Right ventricle myocardium superior (tissue), 1 donor: ENCODE results near the gene BDNF. TPM values are rescaled to one million over a fixed set of nuclear protein-coding genes. Genes with fewer than 3 reads are reported as not detected.
"Not testable (repeated sequence)": the region's sequence is repeated elsewhere in the genome, so short reads cannot be mapped to it uniquely, and the experiment has no call there.

Experiments used
- ATAC-seq: fragments of 200-7000 bp; cut with Tn5 transposase; one replicate; pipeline ENCODE4 v1.9.1; 2020; ENCODE audit warnings: mild to moderate bottlenecking; ENCODE audit not compliant: poor library complexity
- DNase-seq: peaks from one replicate; pipeline ENCODE4 v3.0.0-alpha.2; 2020
- intact Hi-C: fragments of 100-400 bp; cut with DNase I; formaldehyde crosslinking; loops from one replicate; pipeline ENCODE4 v1.11.2; 2022
- total RNA-seq: library from RNA; stranded (reverse); fragmentation: NEBNext Ultra II Directional; extraction: Animal tissue kit (Norgen Biotek cat#: 25700); gene quantifications from one replicate; pipeline ENCODE4 v1.2.1, GENCODE V29; 2021
- donor health status: DM: no; HTN: yes; CAD: no; lungs with severe emphysema.

The BDNF gene
- total RNA-seq, 1 donor from 2014 or later = 4.0 TPM

DNA sequence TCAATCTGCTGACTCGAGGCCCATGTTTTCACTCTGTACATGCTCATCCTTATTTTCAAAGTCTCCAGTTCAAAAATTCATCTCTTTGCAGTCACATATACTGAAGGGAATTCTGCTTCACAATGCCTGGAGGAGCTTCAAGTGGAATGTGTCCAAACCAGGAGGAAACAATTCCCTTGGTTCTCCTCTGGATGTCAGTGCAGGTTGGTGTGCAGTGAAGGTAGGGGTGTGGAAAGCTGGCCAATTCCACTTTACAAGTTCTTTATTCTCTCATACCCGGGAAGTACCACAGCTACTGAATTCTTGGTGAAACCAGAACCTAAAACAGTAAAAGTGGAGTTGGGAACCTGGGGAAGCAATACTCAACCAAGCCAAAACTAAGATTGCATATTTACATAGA is 57.3 kb downstream of the BDNF start:
- ATAC-seq (peak; percentile 40), DNase-seq (no peak)
- intact Hi-C loops = no loop called here

- DNase-seq (no peak), ATAC-seq (peak; percentile 86)
- intact Hi-C loops = no loop called here
Measured at GRCh38 chr11:27640954-27641353, 59.3 kb downstream of the BDNF start.

- intact Hi-C loops = no loop called here
- no peak for ATAC-seq
- DNase-seq = no peak
Measured at GRCh38 chr11:27635567-27636037, 64.7 kb downstream of the BDNF start.

GRCh38 chr11:27634776-27635175 is 65.5 kb downstream of the BDNF start:
- ATAC-seq, intact Hi-C loops, DNase-seq: not testable (repeated sequence)

GRCh38 chr11:27634282-27634681 is 66.0 kb downstream of the BDNF start:
- intact Hi-C loops, ATAC-seq, DNase-seq: not testable (repeated sequence)

GRCh38 chr11:27629023-27629422 is 71.2 kb downstream of the BDNF start:
- DNase-seq, intact Hi-C loops, ATAC-seq: not testable (repeated sequence)

DNA sequence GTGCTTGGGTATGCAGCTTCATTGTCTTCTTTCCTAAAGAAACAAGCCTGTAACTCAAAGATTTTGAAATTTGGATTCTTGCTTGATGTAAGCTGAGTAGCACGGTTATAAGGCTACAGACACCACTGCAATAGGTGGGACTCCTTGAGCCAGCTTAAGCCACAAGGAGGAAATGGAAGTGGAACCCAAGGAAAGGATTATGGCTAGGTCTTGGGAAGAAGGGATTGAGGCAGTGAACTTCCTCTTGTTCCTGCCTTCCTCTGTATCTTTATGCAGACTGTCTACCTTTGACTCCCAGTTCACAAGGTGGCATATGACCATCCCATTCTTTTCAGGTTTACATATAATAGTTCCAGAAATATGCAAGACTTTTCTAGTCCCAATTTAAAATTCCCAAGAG is 72.3 kb downstream of the BDNF start:
- ATAC-seq (no peak), DNase-seq (no peak)
- intact Hi-C loops = no loop called here

DNA sequence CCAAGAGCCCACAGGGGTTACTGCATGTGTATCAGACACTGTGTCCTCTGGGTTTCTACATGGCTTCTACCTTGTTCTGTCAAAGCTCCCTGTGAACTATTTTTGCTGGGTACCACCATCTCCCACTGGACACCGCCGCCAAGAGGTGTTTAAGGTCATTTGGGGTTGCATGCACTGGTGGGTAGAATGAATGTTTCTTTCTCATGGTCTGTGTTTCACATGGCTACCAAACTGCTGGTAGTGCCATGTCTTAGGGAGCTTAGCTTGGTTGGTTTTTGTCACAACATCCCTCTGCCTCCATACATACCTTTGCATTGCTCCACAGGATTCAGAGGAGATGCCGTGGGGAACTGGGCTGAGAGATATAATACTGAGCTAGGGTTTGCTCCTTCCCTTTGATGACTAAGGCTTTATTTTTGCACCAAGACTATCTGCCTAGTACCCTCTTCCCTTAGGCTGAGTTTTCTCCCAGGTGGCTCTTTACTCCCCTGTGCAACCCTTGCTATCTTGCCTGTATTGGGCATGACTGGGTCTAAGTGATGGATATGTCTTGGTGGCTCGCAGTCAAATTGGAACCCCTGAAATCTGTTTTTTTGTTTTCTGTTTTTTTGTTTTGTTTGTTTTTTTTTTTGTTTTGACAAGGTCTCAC is 73.2 kb downstream of the BDNF start:
- ATAC-seq (no peak), DNase-seq (no peak)
- intact Hi-C loops = no loop called here

- no peak for ATAC-seq
Measured at GRCh38 chr11:27626269-27626937, 73.9 kb downstream of the BDNF start.

DNA sequence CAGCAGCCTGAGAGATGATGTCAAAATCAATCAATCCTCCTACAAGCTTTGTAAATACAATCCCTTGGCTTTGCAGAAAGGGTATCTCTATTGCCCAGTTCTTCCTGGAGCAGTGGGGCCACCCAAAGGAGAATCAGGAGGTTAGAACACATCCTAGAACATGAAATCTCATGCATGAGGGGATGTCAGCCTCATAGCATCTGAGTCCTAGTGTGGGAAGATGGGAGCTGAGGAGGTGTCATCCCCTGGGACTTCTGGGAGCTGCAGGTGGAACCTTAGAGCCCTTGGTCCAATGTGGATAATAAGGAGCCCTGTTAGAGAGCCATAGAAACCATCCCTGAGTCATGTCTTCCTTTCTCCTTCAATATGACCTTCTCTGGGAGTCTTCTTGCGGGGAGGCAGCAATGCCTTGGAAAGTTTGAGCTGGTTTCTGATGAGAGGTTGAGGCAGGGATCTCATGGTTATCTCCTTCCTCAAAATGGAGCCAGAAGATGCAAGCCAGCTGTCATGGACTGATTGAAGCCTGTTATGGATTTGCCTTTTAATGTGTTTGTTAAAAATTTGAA is 74.8 kb downstream of the BDNF start:
- ATAC-seq (no peak), DNase-seq (no peak)
- intact Hi-C loops = no loop called here

More at GRCh38 chr11:27626269-27626937, 73.9 kb downstream of the BDNF start:
- no peak for DNase-seq
- intact Hi-C loops = no loop called here

- DNase-seq (no peak), ATAC-seq (no peak)
- intact Hi-C loops = no loop called here
Measured at GRCh38 chr11:27623945-27624523, 76.2 kb downstream of the BDNF start.

DNA sequence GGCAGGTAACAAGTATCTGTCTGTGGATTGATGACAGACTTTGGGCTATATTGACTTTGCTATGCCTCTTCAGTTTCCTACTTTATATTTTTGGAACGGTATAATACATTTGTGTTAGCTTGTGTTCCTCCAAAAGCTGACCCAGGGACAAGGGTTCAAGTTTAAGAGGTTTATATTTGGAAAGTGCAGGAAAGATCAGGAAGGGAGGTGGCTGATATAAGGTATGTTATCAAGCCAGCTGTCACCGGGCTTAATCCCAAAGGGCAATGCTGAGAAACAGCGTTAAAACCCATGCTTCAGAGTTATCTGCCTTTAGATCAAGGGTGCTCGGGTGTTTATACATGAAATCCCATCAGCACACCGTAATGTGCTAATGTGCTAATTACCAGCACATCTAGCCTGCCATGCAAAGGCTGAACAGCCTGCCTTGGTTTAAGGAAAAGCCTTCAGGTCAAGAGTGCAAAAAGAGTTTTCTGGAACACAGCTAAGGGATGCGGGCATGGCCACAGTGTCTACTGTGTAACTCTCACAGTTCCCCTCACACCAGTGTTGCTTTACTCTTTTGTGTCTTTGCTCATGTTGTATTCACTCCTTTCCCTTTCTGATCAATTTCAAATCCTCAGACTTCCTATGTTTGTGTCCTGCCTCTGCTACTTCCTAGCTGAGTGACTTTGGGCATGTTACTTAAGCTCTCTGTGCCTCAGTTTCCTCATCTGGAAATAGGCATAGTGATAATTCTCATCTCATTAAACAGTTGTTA is 77.5 kb downstream of the BDNF start:
- DNase-seq (no peak), ATAC-seq (peak; percentile 57)
- intact Hi-C loops = no loop called here

GRCh38 chr11:27621405-27622161 is 78.7 kb downstream of the BDNF start:
- ATAC-seq (peak; percentile 32), DNase-seq (no peak)
- intact Hi-C loops = no loop called here

DNA sequence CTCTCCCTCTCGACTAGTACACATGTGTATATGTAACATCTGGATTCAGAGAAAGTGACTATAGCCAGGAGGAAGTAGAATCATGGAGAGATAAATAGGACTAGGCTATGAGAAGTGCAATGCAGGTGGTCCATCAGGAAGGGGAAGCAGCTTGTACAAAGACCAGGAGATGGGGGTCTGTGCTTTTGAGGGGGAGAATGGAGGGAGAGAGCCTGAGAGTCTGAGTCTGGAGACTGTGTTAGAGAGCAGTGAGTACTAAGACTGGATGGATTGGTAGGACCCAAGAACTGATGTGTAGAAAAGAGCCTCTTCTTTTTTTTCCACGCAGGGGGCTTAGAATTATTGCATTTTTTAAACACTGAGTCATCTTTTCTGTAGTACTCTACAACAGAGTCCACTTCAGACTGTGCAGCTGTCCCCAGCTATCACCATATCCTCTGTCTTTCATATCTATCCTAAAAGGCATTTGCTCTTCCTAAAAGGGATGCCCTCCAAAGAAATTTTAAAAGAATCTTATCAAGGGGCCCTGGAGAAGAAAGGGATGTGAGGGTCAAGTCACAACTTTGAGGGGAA is 80.4 kb downstream of the BDNF start:
- ATAC-seq (no peak), DNase-seq (no peak)
- intact Hi-C loops = no loop called here

DNA sequence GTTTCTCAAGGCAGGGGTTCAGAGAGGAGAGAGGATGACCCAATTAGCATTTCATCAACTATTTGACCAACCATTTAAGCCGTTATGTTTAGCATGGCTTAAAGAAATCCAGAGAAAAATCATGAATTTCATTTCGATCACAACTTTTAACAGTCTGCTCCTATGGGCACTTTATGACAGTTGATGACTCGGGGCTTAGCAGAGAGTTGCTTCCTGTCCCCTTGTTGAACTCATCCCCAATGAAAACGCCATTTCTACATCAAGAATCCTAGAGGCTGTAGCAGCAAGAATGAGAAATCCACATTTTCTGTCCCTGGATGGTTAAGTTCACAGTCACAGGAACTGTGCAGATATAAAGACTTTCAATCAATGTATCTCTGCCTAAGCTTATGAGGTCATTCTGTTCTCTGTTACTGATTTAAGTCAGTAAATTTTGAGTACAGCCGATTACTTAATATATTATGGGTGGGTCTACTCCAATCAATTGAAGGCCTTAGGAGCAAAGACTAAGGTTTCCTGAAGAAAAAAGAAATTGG is 81.1 kb downstream of the BDNF start:
- DNase-seq (no peak), ATAC-seq (no peak)
- intact Hi-C loops = no loop called here

DNA sequence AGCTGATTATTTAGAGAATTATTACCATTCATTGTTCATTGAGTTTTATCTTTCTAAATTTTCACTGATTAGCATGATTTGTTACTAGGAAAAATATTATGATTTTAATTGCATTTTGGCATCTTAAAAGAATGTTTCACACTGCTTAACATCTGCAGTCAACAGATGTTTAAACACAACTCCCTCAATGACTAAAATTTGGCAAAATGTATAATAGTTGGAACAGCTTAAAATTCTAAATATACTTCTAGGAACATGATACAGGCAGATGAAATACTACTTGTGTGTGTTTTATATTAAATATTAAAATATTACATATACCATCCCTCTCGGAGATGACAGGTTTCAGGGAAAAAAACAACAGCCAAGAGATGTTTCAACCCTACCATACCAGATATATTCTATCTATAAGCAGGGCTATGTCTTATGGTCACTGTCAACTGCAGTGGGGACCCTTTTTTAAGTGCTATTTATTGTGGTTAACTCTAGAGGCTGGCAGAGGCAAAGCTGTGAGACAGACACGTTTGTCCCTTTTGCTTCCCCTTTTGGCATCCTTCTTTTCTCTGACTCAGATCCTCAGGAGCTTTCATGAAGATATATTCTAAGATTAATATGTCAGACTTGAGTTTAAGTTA is 81.9 kb downstream of the BDNF start:
- ATAC-seq (no peak), DNase-seq (no peak)
- intact Hi-C loops = no loop called here

GRCh38 chr11:27616711-27617110 is 83.5 kb downstream of the BDNF start:
- no peak for ATAC-seq
- intact Hi-C loops = no loop called here
- DNase-seq = no peak
